Midbrain (tissue), 1 donor: Measurements from ENCODE around the gene SLC35F4.

Experiments
- DNase-seq: peaks from one replicate; lab custom pipeline; 2025; lab: John Stamatoyannopoulos, UW

SLC35F4 gene

DNA sequence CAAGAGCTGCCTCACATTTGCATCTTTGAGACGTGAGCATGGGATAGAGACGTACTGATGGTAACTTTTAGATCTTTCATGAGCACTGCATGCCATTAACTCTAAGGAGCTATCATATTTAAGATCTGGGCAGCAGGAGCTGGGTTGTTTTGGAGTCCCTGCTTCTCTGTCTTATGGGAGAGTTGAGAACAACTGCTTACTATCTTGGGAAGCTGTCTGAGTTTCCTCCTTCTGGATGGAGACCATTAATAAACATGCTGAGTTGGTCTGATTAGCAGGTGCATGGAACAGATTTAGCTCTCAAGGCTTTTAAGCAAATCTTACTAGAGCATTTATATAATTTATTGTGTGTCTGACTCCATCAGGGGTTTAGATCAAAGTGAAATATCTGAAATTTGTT is 252.9 kb downstream of the SLC35F4 start:
- no peak for DNase-seq

DNA sequence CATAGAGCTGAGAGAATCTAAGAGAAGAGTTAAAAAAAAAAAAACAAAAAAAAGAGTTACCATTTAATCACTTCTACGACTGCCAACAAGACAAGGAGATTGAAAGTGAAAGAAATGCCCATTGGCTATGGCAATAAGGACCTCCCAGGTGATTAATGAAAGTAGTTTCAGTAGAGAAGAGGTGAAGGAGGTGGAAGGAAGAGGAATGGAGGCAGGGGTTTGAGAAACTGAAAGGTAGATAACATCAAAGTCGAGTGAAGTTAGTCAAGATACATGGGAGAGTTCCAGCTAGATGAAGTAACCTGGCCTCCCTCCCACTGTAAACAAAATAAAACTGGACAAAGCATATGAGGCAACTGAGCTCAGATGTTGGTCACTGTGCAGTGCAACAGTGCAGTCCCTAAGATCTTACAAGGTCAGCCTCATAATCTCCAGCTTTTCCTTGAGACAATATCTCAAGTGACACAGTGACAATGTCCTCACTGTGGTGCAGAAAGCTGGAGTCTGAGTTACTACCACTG is 254.3 kb downstream of the SLC35F4 start:
- DNase-seq, result no peak

DNA sequence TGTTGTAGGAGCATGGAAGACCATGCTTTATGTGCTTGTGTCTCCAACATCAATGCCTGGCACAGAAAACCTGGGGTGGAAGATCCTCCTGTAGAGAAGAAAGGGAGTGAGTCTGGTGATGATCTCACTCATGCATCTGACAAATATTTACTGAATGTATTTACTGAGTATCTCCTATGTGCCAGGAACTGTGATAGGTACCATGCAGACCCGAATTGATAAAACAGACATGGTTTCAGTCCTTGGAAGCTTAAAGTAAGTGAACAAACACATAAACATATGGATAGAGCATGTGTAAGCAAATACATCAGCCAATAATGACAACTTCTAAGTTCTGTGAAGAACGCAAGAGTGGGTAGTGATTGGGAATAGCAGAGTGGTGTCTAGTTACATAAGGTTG is 255.3 kb downstream of the SLC35F4 start:
- DNase-seq, result no peak

DNA sequence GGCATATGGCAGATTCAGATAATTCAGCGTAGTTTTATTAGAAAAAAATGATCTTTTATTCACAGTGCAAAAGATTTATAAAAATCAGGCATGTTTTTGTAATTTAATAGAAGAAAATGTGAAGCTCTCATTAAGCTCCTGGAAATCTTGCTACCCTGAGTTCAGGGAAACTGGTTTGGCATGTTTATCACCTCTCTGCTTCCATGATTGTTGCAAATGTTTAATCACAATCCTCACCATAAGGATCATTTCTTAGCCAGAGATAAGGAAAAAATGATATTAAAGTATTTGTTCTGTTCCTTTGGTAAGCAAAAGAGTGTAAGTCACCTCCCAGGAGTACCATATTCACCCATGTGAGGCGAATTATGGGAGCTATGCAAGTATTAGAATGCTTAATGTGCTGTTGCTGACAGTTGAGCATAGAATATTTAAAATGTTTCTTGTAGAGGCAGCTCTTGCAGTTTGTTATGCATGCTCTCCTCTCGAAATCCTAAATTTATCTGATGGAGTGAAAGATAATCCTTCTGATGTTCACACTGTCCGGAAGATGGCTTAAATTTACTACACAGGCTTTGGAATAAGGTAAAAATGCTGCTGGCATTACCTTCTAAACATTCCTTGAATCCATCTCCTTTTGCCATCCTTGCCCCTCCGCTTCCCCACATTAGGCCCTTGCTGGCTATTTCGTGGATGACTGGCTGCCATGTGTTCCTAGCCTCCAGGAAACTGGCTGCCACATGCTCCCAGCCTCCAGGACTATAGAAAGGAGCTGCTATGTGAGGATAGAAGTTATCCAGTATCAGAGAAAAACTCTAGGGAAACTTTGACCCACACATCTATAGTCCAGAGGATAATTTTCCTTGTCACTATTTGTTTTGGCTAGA is 256.5 kb downstream of the SLC35F4 start:
- DNase-seq, result no peak

DNA sequence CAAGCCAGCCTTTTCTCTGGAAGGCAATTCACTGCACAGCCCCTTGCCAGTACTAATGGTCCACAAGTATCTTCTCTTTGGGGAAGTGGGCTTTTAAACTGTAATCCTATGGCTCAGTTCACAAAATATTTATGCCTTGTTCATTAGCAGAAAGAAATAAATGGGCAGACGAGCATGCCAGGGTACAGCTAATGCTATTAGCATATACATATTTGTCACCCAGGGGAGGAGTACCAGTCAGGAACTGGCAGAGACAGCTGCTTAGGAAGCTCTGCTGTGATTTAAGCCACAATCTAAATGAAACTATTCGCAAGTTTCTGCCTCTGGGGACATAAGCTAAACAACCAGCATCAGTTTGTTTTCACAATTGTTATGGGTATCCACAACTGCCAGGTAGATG is 258.8 kb downstream of the SLC35F4 start:
- no peak for DNase-seq

DNA sequence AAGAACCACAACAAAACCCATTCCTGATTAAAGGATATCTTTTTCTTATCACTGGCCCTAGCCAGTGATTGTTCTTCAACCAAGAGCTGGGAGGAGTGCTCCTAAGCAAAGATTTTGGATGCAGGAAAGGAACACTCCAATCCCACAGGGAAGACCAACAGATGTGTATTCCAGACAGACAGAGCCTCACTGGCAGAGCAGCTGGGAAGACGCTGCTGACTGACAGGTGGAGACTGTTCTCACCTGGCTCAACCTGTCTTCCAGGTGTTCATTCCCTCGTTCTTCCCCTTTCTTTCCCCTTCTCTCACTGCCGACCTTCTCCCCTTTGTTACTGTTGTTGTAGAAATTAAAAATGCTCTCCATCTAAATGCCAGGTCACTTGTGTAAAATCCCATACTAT is 282.5 kb downstream of the SLC35F4 start:
- DNase-seq, result no peak

DNA sequence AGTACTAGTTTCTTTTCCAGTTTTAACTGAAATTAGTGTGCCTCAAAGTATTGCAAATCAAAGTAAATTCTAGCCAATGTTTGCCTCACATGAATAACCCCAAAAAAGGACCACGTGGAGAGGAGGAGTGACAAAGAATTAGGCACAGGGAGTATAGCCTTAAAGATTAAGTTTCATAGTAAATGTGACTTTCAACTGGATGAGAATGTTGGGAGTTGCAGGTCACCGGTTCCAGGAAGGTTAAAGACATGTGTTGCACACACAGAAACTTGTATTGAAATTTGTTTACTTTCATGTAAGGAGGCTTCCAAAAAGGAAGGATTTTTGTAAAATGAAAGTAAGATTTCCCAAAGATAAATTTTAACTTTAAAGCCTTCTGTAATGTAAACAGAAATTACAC is 283.1 kb downstream of the SLC35F4 start:
- DNase-seq, result no peak

DNA sequence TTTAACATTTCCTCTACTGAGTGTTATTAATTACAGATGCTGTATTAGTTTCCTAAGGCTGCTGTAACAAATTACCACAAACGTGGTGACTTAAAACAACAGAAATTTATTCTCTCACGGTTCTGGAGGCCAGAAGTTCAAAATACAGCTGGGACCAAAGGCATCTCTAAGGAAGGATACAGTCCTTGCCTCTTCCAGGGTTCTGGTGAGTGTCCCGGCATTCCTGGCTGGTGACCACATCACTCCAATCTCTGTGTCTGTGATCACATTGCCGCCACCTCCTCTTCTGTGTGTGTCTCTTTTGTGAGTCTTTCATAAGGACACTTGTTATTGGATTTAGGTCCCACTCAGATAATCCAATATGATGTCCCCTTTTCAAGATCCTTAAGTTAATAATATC is 287.1 kb downstream of the SLC35F4 start:
- DNase-seq, result no peak

DNA sequence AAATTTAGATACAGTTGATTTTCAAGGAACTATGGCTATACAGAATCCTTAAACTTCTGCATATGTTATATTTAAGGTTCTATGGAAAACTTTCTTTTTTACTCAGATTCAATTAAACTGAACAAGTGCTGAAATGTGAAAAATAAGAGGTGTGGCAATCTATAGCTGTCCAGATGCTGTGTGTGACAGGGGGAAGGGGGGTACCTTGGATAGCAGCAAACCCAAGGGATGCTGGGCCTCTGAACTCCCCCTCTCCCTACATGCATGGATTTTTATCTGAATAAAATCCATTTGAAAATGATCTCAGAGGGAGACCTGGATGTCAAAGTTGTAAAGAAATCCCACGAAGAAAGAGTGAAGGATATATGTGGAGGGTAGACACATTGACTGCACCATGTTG is 289.4 kb downstream of the SLC35F4 start:
- no peak for DNase-seq

DNA sequence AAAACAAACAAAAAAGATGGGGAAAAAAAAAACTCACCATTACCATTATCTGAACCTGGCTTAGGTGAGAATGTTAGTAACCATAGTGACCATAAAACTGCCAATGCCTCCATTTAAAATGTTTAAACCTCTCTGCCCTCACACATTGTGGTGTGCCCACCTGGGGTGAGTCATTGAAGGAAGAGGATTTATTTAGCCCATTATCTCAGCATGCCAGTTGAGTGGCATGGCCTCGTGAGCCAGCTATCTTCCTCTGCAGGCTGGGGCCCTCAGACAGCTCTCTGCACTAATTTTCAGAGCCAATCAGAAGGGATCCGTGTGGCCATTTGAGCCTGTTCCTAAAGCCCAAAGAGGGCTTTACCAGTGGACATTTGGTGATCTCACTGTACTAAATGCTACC is 290.4 kb downstream of the SLC35F4 start:
- DNase-seq, result no peak

DNA sequence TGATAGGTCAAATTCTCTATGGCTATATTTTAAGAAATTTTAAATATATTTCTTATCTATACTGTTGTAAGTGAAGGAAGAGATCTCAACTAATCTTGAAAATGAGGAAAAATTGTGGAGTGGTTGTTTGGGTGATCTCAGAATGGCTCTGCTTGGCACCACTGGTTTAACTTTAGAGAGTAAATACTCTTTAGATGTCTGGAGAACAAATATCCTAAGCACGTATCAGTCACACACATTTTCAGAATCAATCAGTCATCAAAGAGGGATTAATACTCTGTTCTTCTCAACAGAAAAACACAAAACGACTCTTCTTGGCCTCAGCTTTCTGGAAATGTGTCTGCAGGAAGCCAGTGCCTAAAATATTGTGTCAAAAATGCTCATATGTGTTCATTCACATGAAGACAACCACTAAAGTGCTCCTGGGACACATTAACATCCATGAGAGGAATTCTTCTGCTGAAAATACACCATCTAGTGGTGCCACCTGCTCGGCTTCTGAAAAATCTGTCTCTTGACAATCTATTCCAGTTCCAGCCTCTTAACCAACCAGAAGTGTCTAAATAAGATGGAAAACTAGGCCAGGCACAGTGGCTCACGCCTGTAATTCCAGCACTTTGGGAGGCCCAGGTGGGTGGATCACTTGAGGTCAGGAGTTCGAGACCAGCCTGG is 291.1 kb downstream of the SLC35F4 start:
- DNase-seq, result no peak

DNA sequence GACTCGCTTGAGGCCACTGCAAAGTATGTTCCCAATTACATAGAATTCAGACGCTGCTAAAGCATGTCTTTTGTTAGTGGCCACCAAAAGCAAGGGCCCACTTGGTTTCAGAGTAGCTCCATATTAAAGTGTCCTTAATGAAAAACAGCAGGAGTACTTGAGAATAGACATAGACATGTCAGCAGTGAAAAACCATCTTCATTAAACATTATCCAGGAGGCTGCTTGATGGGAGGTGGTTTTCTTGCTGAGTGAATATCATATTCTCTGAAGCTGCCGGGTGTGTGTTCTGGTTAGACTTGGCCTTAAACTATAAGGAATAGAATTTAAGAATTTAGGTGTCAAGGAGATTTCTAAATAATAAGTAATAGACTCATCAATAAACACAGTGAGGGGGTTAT is 292.7 kb downstream of the SLC35F4 start:
- DNase-seq, result no peak

DNA sequence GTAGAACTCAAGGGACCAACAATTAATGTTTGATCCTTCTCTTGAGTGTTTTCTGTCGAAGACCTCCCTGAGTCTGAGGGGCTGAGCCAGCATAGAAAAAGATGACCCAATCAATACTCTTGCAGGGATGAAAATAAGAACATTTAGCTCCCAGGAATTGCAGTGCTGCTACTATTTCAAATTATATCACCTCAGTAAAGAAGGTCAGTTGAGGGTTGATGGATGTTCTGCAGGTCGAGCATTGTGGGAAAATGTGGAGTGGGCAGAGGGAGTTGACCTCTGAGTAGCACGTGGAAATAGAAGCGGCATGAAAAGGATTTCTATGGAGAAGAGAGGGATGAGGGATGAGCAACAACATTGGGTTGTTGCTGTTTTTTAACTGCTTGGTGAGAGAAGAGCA is 297.3 kb downstream of the SLC35F4 start:
- DNase-seq, result no peak

DNA sequence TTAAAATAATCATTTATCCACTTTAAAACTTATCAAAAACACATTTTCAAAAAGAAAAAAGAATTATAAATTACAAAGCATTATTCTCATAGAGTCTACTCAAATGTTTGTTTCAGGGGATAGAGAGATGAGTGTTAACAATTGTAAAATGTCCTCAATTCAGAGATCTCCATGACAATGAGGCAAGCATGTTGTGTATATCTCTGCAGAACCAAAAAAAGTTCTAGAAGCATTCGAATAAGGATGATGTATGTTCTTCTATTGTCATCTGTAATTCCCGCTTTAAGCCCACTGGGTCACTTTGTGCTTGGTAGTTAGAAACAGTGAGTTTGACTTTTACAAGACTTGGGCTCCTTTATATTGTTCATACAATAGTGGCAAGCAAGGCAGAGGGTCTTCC is 298.7 kb downstream of the SLC35F4 start:
- no peak for DNase-seq

DNA sequence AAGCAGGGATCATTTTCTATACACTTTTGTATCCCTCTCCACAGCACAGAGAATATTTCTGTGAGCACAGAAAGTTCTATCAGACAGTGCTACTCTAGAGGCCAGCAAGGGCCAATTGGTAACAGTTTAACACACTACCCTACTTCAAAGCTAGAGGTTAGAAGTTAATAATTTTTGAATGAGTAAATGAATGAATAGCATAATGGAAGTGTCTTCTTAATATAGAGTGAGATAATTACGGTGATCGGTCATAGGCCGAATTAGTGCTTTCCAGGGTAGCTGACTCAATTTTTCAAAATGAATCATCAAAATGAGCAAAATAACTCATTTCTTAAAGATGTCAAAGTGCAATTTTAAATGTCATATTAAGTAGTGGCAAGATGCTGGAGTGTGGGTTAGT is 305.2 kb downstream of the SLC35F4 start:
- no peak for DNase-seq

DNA sequence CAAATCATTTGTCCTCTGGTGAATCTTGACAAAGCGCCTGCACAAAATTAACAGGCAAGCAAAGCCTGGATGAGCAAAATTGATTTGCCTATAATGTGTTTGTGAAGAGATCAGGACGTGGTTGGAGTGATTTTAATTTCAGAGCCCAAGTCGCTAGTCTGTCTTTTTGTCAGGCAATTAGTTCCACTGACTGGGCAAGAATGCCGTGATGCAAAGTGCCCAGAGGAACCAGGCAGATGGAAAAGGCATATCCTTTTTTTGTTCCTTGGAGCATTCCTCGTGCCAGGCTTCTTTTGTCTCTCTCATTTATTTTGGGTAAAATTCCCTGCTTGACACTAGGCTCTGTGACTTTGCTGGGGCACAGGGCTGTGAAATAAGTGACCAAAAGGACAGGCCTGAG is 306.3 kb downstream of the SLC35F4 start:
- DNase-seq, result no peak

DNA sequence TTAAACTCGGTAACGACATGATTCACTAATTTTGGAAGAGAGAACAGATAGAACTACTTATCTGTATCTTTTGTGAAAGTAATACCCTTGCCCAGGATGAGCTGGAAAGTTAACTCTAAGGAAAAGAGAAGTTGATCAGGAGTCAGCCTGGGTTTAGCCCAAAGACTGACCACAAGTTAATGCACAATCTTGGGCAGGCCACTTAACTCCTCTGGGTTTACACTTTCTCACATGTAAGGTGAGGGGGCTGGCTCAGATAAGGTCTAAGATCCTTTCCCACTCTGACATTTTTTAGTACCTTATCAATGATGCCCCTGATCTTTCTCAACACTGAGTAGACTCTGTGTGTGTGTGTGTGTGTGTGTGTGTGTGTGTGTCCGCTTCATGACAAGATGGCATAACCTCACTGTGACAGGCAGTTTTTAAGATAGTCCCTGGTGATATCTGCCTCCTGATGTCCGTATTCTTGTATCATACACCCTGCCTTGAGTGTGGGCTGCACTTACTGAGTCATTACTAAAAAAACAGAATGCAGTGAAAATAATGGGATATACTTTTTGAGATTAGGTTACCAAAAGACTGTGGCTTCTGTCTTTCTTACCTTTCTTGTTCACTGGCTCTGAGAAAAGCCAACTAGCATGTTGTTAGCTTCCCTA is 316.0 kb downstream of the SLC35F4 start:
- DNase-seq, result no peak

DNA sequence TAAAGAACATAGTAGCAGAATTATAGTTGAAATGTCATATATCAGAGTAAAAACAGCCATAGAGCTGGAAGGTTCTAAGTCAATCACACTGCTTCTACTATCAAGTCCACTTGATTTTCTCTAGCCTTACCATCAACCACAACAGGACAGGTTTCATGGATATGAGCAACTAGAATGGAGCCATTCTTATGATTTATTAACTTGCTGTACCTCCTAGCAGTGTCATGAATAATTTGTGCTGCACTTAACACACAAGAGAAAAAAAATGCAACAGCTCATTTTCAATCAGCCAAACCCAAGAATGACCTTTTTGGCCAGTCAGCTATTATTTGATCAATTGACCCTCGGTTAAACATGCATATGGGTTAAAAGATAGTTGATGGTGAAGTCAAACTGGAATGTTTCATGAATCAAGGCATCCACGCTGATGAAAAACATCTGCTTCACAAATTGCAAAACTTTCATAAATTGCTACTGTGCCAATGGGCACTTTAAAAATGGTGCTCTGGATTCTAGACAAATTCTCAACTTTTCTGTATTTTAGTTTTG is 316.8 kb downstream of the SLC35F4 start:
- DNase-seq, result no peak

DNA sequence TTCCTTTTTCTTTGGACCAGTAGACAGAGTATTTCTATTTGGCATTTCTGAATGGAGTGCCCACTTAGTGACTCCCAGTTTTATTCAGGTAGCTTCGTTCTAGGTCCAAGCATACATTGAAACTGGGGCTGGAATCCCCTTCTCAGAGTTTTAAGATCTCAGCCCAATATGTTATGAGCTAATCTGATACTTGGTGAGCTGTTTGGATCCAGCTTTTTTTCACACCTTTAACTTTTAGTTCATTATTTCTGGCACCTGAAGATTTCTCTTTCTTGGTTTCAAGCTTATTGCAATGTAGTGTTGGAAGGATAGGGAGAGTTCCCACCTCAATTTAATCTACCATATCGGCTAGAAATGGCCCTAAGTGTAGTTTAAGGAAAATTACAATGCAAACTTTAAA is 318.8 kb downstream of the SLC35F4 start:
- DNase-seq, result no peak

DNA sequence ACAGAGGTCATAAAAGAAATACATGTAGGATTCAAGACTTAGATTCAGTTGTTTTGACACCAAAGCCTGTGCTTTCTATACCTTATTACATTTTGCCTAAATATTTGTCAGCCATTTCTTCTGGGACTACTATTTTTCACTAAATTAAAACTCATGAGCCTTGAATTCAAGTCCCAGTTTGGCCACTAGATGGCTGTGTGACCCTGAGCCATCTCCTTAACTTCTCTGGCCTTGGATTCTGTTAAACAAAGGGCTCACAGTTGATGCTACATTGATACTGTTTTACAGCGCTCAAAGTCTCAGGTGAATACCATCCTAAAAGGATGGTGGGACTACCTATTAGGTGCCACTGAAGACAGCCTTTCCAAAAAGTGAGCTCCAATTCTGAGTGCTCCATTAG is 332.7 kb downstream of the SLC35F4 start:
- DNase-seq, result no peak

DNA sequence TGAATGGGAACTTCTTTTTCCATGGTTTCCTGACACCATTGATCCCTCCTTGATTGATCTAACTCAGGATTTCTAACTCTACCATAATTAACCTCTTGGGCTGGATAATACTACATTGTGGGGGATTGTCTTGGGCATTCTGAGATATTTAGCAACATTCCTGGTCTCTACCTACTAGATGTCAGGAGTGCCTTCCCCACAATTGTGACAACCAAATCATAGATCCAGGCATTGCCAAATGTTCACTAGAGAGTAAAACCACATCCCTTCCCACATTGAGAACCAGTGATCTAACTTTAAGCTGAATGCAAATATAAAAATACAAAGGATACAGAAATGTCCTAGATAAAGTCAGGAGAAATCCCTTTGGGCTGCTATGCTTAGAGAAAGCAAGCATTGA is 335.3 kb downstream of the SLC35F4 start:
- no peak for DNase-seq

DNA sequence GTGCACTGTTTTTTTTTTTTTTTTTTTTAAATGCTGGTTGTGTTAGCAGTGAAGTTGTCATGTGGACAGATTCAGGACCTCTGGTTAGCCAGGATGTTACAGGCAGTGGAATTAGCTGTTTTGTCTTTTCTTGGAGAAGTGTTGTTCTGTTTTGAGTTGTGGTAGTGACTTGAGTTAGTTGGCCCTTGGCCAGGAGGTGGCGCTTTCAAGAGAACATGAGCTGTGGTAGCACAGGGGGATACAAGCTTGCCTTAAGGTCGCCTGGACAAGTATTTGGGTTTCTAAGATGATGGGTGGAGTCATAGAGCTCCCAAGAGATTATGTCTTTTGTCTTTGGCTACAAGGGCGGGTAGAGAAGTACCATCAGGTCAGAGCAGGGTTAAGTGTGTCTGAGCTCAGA is 338.9 kb downstream of the SLC35F4 start:
- DNase-seq, result no peak

DNA sequence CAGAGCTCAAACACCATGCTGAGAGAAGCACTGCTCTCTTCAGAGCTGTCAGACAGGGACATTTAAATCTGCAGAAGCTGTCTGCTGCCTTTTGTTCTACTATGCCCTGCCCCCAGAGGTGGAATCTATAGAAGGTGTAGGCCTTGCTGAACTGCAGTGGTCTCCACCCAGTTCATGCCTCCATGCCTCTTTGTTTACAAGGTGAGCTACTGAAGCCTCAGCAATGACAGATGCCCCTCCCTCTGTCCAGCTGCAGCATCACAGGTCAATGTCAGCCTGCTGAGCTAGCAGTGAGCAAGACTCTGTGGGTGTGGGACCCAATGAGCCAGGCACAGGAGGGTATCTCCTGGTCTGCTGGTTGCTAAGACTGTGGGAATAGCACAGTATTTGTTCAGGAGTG is 346.8 kb downstream of the SLC35F4 start:
- no peak for DNase-seq
